IMR-90 (cell line): ENCODE measurements around the gene TRIM40. TPM values are rescaled to one million over a fixed set of nuclear protein-coding genes. Genes with fewer than 3 reads are reported as not detected.

Experiments
- ATAC-seq: fragments of 200-7000 bp; cut with Tn5 transposase; 2 replicates; pipeline ENCODE4 v1.9.1; 2020; ENCODE audit warnings: low read depth, mild to moderate bottlenecking, moderate library complexity
- BruUV-seq: library from RNA; stranded (reverse); fragments of 400-500 nt; replicated peaks from 2 replicates; lab custom pipeline; 2021; lab: Mats Ljungman, UMichigan
- CTCF ChIA-PET: fragments of 300-600 bp; formaldehyde crosslinking; extraction: SDS; loops from one replicate; lab custom pipeline; 2021; ENCODE audit warnings: antibody characterized with exemption; lab: Yijun Ruan, JAX
- POLR2A ChIA-PET: fragments of 300-600 bp; sonication (Branson Sonifier 250); formaldehyde crosslinking; loops from one replicate; lab custom pipeline; 2022; ENCODE audit warnings: antibody characterized with exemption; ENCODE audit not compliant: unreplicated experiment; lab: Charles Lee
- DNase-seq: peaks from one replicate; pipeline ENCODE4 v3.0.0; 2013
- H2AFZ ChIP-seq: replicated peaks from 2 replicates; pipeline ENCODE3; 2013; ENCODE audit warnings: low read length, mild to moderate bottlenecking; ENCODE audit not compliant: poor library complexity
- H2AK5ac ChIP-seq: 2 replicates; pipeline ENCODE4 v1.6.1; 2013; ENCODE audit warnings: low read depth, low read length, inconsistent platforms
- H2AK9ac ChIP-seq: replicated peaks from 2 replicates; pipeline ENCODE3; 2013; ENCODE audit warnings: mild to moderate bottlenecking, low read depth, low read length, moderate library complexity; ENCODE audit not compliant: poor library complexity
- H2BK120ac ChIP-seq: 2 replicates; pipeline ENCODE4 v1.6.1; 2013; ENCODE audit warnings: low read depth, low read length, inconsistent platforms
- H2BK15ac ChIP-seq: 3 replicates; pipeline ENCODE4 v1.6.1; 2013; ENCODE audit warnings: low read depth, low read length, inconsistent platforms
- H2BK20ac ChIP-seq: 2 replicates; pipeline ENCODE4 v1.6.1; 2013; ENCODE audit warnings: low read depth, mild to moderate bottlenecking, inconsistent platforms, low read length, moderate library complexity
- H2BK5ac ChIP-seq: 2 replicates; pipeline ENCODE4 v1.6.1; 2013; ENCODE audit warnings: mild to moderate bottlenecking, low read depth, low read length, inconsistent platforms; ENCODE audit not compliant: poor library complexity, severe bottlenecking
- H3K14ac ChIP-seq: replicated peaks from 2 replicates; pipeline ENCODE4 v1.6.1; 2013; ENCODE audit warnings: low read depth, low read length, inconsistent platforms
- H3K18ac ChIP-seq: 2 replicates; pipeline ENCODE4 v1.6.1; 2013; ENCODE audit warnings: low read depth, low read length, control low read depth
- H3K23ac ChIP-seq: 2 replicates; pipeline ENCODE4 v1.6.1; 2013; ENCODE audit warnings: low read depth, low read length, inconsistent platforms
- H3K27ac ChIP-seq: 2 replicates; pipeline ENCODE4 v1.5.1; 2013; ENCODE audit warnings: mild to moderate bottlenecking, control low read depth, low read length; ENCODE audit not compliant: insufficient read depth
- H3K27me3 ChIP-seq: 2 replicates; pipeline ENCODE4 v1.6.1; 2013; ENCODE audit warnings: low read length; ENCODE audit not compliant: control insufficient read depth, insufficient read depth
- H3K36me3 ChIP-seq: 2 replicates; pipeline ENCODE4 v1.6.1; 2013; ENCODE audit warnings: low read length, mixed read lengths; ENCODE audit not compliant: control insufficient read depth, insufficient read depth
- H3K4ac ChIP-seq: 2 replicates; pipeline ENCODE4 v1.6.1; 2013; ENCODE audit warnings: low read depth, low read length, inconsistent platforms
- H3K4me1 ChIP-seq: 2 replicates; pipeline ENCODE4 v1.6.1; 2013; ENCODE audit warnings: low read length, mixed read lengths; ENCODE audit not compliant: control insufficient read depth, insufficient read depth
- H3K4me2 ChIP-seq: 2 replicates; pipeline ENCODE4 v1.6.1; 2013; ENCODE audit warnings: low read depth, mild to moderate bottlenecking, control low read depth, low read length, moderate library complexity
- H3K4me3 ChIP-seq: 2 replicates; pipeline ENCODE4 v1.5.1; 2013; ENCODE audit warnings: low read depth, mild to moderate bottlenecking, control low read depth, low read length, moderate library complexity; ENCODE audit not compliant: insufficient read depth
- H3K56ac ChIP-seq: 2 replicates; pipeline ENCODE4 v1.6.1; 2013; ENCODE audit warnings: low read length, inconsistent platforms; ENCODE audit not compliant: insufficient read depth; ENCODE audit errors: extremely low read depth
- H3K79me1 ChIP-seq, 2 experiments: 2 replicates each; pipeline ENCODE4 v1.6.1; 2013; ENCODE audit warnings: low read length in 2 of 2, inconsistent platforms in 1 of 2, low read depth in 1 of 2
- H3K9ac ChIP-seq: 2 replicates; pipeline ENCODE4 v1.6.1; 2013; ENCODE audit warnings: low read depth, low read length, control low read depth
- H3K9me1 ChIP-seq: 2 replicates; pipeline ENCODE4 v1.6.1; 2013; ENCODE audit warnings: low read length, inconsistent platforms; ENCODE audit not compliant: insufficient read depth
- H3K9me3 ChIP-seq: 2 replicates; pipeline ENCODE4 v1.6.1; 2013; ENCODE audit warnings: low read length; ENCODE audit not compliant: control insufficient read depth, insufficient read depth
- H4K20me1 ChIP-seq: 2 replicates; pipeline ENCODE4 v1.6.1; 2013; ENCODE audit warnings: low read length, inconsistent platforms; ENCODE audit not compliant: insufficient read depth
- H4K5ac ChIP-seq: 2 replicates; pipeline ENCODE4 v1.6.1; 2013; ENCODE audit warnings: mild to moderate bottlenecking, low read depth, low read length, control low read depth
- H4K8ac ChIP-seq, 2 experiments: 2 replicates each; pipeline ENCODE4 v1.6.1; 2013; ENCODE audit warnings: low read depth in 2 of 2, low read length in 2 of 2, control low read depth in 1 of 2, inconsistent platforms in 1 of 2
- H4K91ac ChIP-seq: 2 replicates; pipeline ENCODE4 v1.6.1; 2013; ENCODE audit warnings: low read depth, low read length, inconsistent platforms; ENCODE audit not compliant: insufficient read depth
- CHD1 ChIP-seq: IDR thresholded peaks from 2 replicates; pipeline ENCODE4 v1.6.1; 2012; ENCODE audit warnings: low read depth, low read length, improper control_type of control experiment
- FOS ChIP-seq: fragments of 150-350 bp; IDR thresholded peaks from 2 replicates; pipeline ENCODE4 v1.6.1; 2016; ENCODE audit warnings: low read depth, low read length
- MAFK ChIP-seq: IDR thresholded peaks from 2 replicates; pipeline ENCODE4 v1.6.1; 2012; ENCODE audit warnings: low read depth, low read length, improper control_type of control experiment
- MAZ ChIP-seq: IDR thresholded peaks from 2 replicates; pipeline ENCODE4 v1.6.1; 2012; ENCODE audit warnings: low read depth, mild to moderate bottlenecking, low read length, improper control_type of control experiment, moderate library complexity, borderline replicate concordance
- RAD21 ChIP-seq: IDR thresholded peaks from 2 replicates; pipeline ENCODE4 v1.6.1; 2012; ENCODE audit warnings: low read length, improper control_type of control experiment
- RCOR1 ChIP-seq: IDR thresholded peaks from 2 replicates; pipeline ENCODE4 v1.6.1; 2012; ENCODE audit warnings: mild to moderate bottlenecking, low read length, improper control_type of control experiment; ENCODE audit not compliant: insufficient replicate concordance
- RFX5 ChIP-seq: IDR thresholded peaks from 2 replicates; pipeline ENCODE4 v1.8.0; 2012; ENCODE audit warnings: low read depth, mild to moderate bottlenecking, low read length, moderate library complexity
- SMC3 ChIP-seq: fragments of 150-350 bp; IDR thresholded peaks from 2 replicates; pipeline ENCODE4 v1.6.1; 2016; ENCODE audit warnings: low read depth, mild to moderate bottlenecking, antibody characterized with exemption, low read length, moderate library complexity
- WGBS, 2 experiments: methylation state at CpG; one replicate each; pipeline versions ENCODE4 v1.1.5 to v1.1.7; 2013; ENCODE audit warnings: missing lambda C conversion rate in 2 of 2; ENCODE audit not compliant: insufficient read length in 1 of 2; ENCODE audit errors: extremely low coverage in 2 of 2; 5-methylcytosine and 5-hydroxymethylcytosine counted together
- dilution Hi-C: fragments of 300-500 bp; cut with HindIII; formaldehyde crosslinking; loops from one replicate; pipeline ENCODE4 v1.14.3; 2018; ENCODE audit warnings: low sequenced_read_pairs; ENCODE audit not compliant: unreplicated experiment
- in situ Hi-C: fragments of 300-500 bp; cut with MboI; formaldehyde crosslinking; loops from 3 replicates; pipeline ENCODE4 v1.14.3; 2019; ENCODE audit warnings: low sequenced_read_pairs, inconsistent platforms, mixed read lengths
- intact Hi-C: fragments of 100-400 bp; cut with micrococcal nuclease; formaldehyde crosslinking; loops from 2 replicates; pipeline ENCODE4 v1.10.0; 2022
- polyA plus RNA-seq, 3 experiments: library from polyadenylated mRNA; depleted of rRNA; stranded (reverse); fragments of >200 nt; gene quantifications; 2 replicates each; pipeline ENCODE4 v1.2.3, GENCODE V29; 2012; ENCODE audit warnings: low replicate concordance in 1 of 3
- total RNA-seq: library from RNA; depleted of rRNA; stranded (reverse); fragments of >200 nt; gene quantifications from 2 replicates; pipeline ENCODE4 v1.2.3, GENCODE V29; 2012
- TF ChIP-seq, protein P1 (sequence below): fragments of 150-350 bp; IDR thresholded peaks from 2 replicates; pipeline ENCODE4 v1.6.1; 2017; ENCODE audit warnings: mild to moderate bottlenecking, antibody characterized with exemption, low read length, low read depth
- TF ChIP-seq, protein P2 (sequence below): conservative IDR thresholded peaks from 2 replicates; pipeline ENCODE4 v1.5.1; 2012; ENCODE audit warnings: mild to moderate bottlenecking, low read depth, low read length, improper control_type of control experiment

Gene TRIM40
- total and polyA plus RNA-seq, 2 of the 4 experiments (the other 2 are of a cell fraction): not detected

DNA sequence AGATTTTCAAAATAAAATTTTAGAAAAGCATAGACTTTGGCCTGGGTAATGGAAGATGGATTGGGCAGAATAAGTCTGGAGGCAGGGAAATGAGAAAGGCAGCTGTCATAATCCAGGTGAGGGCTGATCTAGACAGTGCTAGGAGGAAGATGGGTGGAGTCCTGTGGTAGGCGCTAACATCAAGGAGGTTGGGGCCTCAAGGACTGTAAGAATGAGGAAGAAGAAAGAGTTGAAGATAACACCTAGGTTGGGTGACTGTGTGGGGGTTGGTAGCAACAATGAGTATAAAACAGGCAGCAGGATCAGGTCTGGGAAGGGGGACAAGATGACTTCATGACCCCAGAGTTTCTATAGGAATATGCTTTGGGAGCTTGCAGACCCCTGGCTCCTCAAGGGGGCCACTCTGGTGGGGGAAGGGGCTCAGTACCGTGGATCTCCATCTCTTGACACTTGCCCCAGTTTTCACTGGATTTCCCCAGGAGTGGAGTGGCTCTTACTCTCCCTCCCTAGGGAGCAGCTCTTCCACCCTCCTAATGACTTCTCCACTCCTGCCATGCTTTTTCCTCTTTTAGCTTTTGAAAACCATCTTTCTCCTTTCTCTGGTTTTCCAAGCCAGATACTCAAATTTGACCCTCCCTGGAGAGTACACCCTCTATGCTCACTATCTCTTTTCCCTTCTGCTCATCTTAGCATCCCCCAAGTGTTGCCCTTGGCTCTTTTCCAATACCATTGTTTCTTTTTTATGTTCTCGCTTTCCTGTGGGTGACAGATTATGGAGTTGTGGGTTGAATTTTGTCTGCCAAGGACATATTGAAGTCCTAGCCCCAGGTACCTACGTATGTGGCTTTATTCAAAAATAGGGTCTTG lies 37.8 kb upstream of the TRIM40 start:
- no peak overlapping the region for H2AFZ ChIP-seq
- H3K4me3 ChIP-seq: no peak overlapping the region
- H3K36me3 ChIP-seq: no peaks in the 10 kb centered on the region
- H2BK20ac ChIP-seq: no peak overlapping the region
- H3K56ac ChIP-seq: no peak overlapping the region
- no peak overlapping the region for H4K8ac ChIP-seq
- H2BK120ac ChIP-seq: no peak overlapping the region
- intact Hi-C loops (no loop called here), in situ Hi-C loops (no loop called here), dilution Hi-C loops (no loop called here)
- H3K27me3 ChIP-seq: peaks cover 59% of the 10 kb centered on the region
- ChIA-PET POLR2A (no interaction called here), CTCF (no interaction called here)
- no peaks in the 10 kb centered on the region for H3K79me1 ChIP-seq
- no peak overlapping the region for H4K91ac ChIP-seq
- no peaks in the 10 kb centered on the region; the same call in 1 of the 2 replicates for H3K9me1 ChIP-seq
- no peak overlapping the region for H2AK5ac ChIP-seq
- no peaks in the 10 kb centered on the region for H4K20me1 ChIP-seq
- no peak overlapping the region for H3K9ac ChIP-seq
- peaks cover 5% of the 10 kb centered on the region for H3K4me1 ChIP-seq
- no peak overlapping the region for H2BK15ac ChIP-seq
- H3K14ac ChIP-seq: no peak overlapping the region
- H3K23ac ChIP-seq: no peak overlapping the region
- H4K5ac ChIP-seq: no peak overlapping the region
- TF ChIP-seq FOS (no peak), MAZ (no peak), RAD21 (no peak), RFX5 (no peak), CHD1 (no peak), SMC3 (no peak), MAFK (no peak), RCOR1 (no peak)
- TF ChIP-seq, protein P1, sequence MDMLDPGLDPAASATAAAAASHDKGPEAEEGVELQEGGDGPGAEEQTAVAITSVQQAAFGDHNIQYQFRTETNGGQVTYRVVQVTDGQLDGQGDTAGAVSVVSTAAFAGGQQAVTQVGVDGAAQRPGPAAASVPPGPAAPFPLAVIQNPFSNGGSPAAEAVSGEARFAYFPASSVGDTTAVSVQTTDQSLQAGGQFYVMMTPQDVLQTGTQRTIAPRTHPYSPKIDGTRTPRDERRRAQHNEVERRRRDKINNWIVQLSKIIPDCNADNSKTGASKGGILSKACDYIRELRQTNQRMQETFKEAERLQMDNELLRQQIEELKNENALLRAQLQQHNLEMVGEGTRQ: no peak
- TF ChIP-seq, protein P2, sequence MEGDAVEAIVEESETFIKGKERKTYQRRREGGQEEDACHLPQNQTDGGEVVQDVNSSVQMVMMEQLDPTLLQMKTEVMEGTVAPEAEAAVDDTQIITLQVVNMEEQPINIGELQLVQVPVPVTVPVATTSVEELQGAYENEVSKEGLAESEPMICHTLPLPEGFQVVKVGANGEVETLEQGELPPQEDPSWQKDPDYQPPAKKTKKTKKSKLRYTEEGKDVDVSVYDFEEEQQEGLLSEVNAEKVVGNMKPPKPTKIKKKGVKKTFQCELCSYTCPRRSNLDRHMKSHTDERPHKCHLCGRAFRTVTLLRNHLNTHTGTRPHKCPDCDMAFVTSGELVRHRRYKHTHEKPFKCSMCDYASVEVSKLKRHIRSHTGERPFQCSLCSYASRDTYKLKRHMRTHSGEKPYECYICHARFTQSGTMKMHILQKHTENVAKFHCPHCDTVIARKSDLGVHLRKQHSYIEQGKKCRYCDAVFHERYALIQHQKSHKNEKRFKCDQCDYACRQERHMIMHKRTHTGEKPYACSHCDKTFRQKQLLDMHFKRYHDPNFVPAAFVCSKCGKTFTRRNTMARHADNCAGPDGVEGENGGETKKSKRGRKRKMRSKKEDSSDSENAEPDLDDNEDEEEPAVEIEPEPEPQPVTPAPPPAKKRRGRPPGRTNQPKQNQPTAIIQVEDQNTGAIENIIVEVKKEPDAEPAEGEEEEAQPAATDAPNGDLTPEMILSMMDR: no peak
- no peak overlapping the region for H3K4ac ChIP-seq
- no peak overlapping the region for H3K18ac ChIP-seq
- H3K9me3 ChIP-seq: peaks cover 2% of the 10 kb centered on the region; the same call in 1 of the 2 replicates
- DNase-seq (no peak), ATAC-seq (no peak)
- 100% methylated on average over 1 of the region's 4 CpGs; no CpG with 5 or more reads in 1 of the 2 experiments for WGBS, 2 experiments
- BruUV-seq: no TSS peak
- no peak overlapping the region for H3K27ac ChIP-seq
- H3K4me2 ChIP-seq: no peak overlapping the region
- no peak overlapping the region for H2AK9ac ChIP-seq
- H2BK5ac ChIP-seq: no peak overlapping the region
